Fibroblast of skin of back (primary cell): Measurements from ENCODE around the gene KCNQ1.

Experiments used
- DNase-seq: peaks from one replicate; pipeline ENCODE4 v3.0.0-alpha.2; 2013

Gene KCNQ1

GRCh38 chr11:2740275-2740940 lies 295.6 kb downstream of the KCNQ1 start:
- DNase-seq = no peak

GRCh38 chr11:2741006-2741376 lies 296.2 kb downstream of the KCNQ1 start:
- no peak for DNase-seq

- no peak for DNase-seq
Measured at GRCh38 chr11:2741377-2742131, 296.7 kb downstream of the KCNQ1 start.

- DNase-seq = no peak
Measured at GRCh38 chr11:2742201-2742600, 297.4 kb downstream of the KCNQ1 start.

GRCh38 chr11:2742611-2743426 lies 298.0 kb downstream of the KCNQ1 start:
- no peak for DNase-seq

- DNase-seq = no peak
Measured at GRCh38 chr11:2743427-2744110, 298.8 kb downstream of the KCNQ1 start.

- DNase-seq = no peak
Measured at GRCh38 chr11:2744166-2744565, 299.4 kb downstream of the KCNQ1 start.

GRCh38 chr11:2745511-2745910 lies 300.7 kb downstream of the KCNQ1 start:
- DNase-seq = no peak

GRCh38 chr11:2746401-2747247 lies 301.8 kb downstream of the KCNQ1 start:
- DNase-seq = no peak

- no peak for DNase-seq
Measured at GRCh38 chr11:2747248-2748027, 302.6 kb downstream of the KCNQ1 start.

GRCh38 chr11:2748061-2748813 lies 303.4 kb downstream of the KCNQ1 start:
- DNase-seq = no peak

GRCh38 chr11:2748814-2749554 lies 304.2 kb downstream of the KCNQ1 start:
- no peak for DNase-seq

- no peak for DNase-seq
Measured at GRCh38 chr11:2750101-2750681, 305.4 kb downstream of the KCNQ1 start.

- no peak for DNase-seq
Measured at GRCh38 chr11:2750682-2751522, 306.1 kb downstream of the KCNQ1 start.

GRCh38 chr11:2751523-2752203 lies 306.9 kb downstream of the KCNQ1 start:
- no peak for DNase-seq

GRCh38 chr11:2752204-2752770 lies 307.5 kb downstream of the KCNQ1 start:
- peak; percentile 38 for DNase-seq

GRCh38 chr11:2752923-2753322 lies 308.1 kb downstream of the KCNQ1 start:
- no peak for DNase-seq
